ENCODE measurements around the gene CYBA.
A peak's percentile ranks its signal among the peaks of the same experiment; 100 is the strongest.

Gene CYBA

DNA sequence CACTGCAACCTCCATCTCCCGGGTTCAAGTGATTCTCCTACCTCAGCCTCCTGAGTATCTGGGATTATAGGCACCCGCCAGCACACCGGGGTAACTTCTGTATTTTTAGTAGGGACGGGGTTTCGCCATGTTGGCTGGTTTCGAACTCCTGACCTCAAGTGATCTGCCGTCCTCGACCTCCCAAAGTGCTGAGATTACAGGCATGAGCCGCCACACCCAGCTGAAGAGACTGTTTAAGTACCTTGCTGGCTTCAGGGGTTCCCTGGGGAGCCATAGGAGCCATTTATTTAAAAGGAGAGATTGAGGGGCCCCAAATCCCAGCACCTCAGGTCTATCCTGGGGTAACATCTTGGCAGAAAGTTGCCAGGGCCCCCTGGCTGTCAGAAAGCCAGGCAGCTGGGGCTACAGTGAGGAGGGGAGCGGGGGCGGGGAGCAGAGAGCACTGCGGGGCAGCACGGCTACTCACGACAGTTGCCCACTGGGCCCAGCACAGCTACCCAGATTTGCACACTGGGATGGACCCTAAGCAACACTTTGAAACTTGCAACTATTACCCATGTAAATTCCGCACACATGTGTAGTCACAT lies 33.8 kb upstream of the CYBA start:
- TF ChIP-seq, protein P1, sequence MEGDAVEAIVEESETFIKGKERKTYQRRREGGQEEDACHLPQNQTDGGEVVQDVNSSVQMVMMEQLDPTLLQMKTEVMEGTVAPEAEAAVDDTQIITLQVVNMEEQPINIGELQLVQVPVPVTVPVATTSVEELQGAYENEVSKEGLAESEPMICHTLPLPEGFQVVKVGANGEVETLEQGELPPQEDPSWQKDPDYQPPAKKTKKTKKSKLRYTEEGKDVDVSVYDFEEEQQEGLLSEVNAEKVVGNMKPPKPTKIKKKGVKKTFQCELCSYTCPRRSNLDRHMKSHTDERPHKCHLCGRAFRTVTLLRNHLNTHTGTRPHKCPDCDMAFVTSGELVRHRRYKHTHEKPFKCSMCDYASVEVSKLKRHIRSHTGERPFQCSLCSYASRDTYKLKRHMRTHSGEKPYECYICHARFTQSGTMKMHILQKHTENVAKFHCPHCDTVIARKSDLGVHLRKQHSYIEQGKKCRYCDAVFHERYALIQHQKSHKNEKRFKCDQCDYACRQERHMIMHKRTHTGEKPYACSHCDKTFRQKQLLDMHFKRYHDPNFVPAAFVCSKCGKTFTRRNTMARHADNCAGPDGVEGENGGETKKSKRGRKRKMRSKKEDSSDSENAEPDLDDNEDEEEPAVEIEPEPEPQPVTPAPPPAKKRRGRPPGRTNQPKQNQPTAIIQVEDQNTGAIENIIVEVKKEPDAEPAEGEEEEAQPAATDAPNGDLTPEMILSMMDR (IDR thresholded peaks at IDR 0.05): no peak

GRCh38 chr16:88681709-88682451 lies 31.0 kb upstream of the CYBA start:
- TF ChIP-seq, protein P1 (IDR thresholded peaks at IDR 0.05): no peak

DNA sequence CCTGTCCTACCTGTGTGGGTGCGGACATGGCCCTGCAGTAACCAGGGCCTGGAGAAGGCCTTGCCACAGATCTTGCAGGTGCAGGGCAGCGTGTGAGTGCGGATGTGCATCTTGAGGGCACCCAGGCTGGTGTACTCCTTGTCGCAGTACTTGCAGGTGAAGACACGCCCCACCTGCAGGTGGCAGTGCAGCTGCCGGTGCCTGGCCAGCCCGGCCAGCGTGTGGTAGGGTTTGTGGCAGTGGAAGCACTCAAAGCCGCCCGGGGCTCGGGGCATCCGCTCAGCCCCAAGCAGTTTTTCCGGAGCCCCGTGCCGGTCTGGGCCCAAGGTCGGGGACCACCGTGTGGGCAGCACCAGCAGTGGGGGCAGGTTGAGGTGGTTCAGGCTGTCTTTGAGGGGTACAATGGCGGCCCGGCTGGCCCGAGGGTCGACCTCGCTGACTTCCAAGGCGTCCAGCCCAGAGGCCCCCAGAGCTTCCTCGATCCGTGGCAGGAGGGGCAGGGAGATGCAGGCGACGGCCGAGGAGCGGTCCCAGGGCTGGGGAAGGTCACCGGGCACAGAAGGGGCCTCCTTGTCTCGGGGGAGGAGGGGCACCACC lies 30.3 kb upstream of the CYBA start:
- TF ChIP-seq, protein P1 (IDR thresholded peaks at IDR 0.05): peak; percentile 55

DNA sequence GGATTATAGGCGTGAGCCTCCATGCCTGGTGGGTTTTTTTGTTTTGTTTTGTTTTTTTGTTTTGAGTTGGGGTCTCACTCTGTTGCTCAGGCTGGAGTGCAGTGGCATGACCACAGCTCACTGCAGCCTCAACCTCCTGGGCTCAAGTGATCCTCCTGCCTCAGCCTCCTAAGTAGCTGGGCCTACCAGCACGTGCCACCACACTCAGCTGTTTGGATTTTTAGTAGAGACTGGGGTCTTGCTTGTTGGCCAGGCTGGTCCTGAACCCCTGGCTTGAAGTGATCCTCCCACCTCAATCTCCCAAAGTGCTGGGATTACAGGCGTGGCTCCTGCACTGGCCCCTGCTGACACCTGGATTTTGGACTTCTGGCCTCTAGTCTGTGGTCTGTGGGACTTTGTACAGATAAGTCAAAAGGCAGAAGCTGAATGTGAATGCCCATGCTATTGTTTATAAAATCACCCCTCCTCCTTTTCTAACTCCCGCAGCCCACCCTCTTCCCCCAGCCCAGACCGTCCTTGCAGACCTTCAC lies 29.8 kb upstream of the CYBA start:
- TF ChIP-seq, protein P1 (IDR thresholded peaks at IDR 0.05): no peak

- TF ChIP-seq, protein P1 (IDR thresholded peaks at IDR 0.05): no peak
Observed at GRCh38 chr16:88678224-88678979, 27.5 kb upstream of the CYBA start.

DNA sequence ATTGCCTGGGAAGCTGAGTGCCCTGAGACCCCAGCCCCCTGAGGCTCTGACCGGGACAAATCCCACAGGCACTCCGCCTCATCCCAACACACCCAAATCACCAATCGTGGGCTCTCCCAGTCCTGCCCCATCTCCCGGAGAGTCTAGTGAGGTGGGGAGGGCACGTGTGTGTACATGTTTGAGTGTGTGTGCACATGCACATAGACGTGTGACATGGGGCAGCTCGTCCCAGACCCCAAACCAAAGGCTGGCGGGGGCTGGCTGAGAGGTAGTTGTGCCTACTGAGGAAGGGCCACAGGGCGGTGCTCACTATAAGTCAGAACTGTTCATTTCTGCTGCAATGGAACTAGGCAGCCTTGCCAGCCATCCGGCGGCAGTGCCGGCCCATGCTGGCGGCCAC lies 26.9 kb upstream of the CYBA start:
- TF ChIP-seq, protein P1 (IDR thresholded peaks at IDR 0.05): no peak

- TF ChIP-seq, protein P1 (IDR thresholded peaks at IDR 0.05): no peak
Observed at GRCh38 chr16:88676502-88677242, 25.8 kb upstream of the CYBA start.
